NCI-H2107 treated with DMSO at 0.1 percent for 48 hours (cell line): ENCODE results near the gene EPHA6.
"Not testable (repeated sequence)": the region's sequence is repeated elsewhere in the genome, so short reads cannot be mapped to it uniquely, and the experiment has no call there.

Source experiments
- DNase-seq: peaks from one replicate; lab custom pipeline; 2025; ENCODE audit not compliant: unreplicated experiment; lab: John Stamatoyannopoulos, UW

The EPHA6 gene

DNA sequence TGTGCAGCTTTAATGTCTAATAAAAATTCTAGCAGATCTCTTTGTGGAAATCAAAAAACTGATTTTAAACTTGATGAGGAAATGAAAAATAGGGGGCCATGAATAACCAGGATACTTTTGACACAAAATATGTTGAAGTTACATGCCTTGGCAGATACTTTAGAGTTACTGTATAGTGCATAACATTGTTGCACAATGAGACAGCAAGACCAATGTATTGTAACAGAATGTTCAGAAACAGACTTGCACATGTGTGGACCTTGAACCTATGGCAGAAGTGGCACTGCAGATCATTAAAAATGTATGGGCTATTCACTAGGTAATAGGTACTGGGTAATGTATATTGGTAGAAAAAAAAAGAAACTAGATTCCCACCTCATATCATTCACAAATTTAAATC is 607.2 kb downstream of the EPHA6 start:
- no peak for DNase-seq

DNA sequence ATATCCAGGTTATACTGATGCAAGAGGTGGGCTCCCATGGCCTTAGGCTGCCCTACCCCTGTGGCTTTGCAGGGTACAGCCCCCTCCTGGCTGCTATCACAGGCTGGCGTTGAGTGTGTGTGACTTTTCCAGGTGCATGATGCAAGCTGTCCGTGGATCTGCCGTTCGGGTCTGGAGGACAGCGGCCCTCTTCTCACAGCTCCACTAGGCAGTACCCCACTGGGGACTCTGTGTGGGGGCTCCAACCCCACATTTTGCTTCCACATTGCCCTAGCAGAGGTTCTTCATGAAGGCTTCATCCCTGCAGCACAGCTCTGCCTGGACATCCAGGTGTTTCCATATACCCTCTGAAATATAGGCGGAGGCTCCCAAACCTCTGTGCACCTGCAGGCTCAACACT is 610.6 kb downstream of the EPHA6 start:
- no peak for DNase-seq

DNA sequence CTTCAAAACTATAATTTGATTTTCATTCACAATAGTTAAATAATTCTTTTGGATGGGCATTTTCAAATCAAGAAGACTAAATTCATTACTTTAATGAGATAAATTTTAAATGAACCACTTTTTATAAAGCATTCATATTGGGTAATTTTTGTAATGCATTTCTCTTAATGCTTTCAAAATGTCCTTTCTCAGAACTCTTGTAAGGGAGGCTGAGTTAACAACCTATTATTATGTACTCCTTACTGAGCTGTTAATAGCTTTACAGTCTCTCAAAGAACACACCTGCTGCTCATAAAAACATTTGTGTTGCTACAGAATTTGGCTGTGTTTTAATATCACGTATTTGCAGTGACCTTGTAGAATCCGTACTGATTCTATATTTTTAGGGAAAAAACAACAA is 616.2 kb downstream of the EPHA6 start:
- peak; percentile 57 for DNase-seq

DNA sequence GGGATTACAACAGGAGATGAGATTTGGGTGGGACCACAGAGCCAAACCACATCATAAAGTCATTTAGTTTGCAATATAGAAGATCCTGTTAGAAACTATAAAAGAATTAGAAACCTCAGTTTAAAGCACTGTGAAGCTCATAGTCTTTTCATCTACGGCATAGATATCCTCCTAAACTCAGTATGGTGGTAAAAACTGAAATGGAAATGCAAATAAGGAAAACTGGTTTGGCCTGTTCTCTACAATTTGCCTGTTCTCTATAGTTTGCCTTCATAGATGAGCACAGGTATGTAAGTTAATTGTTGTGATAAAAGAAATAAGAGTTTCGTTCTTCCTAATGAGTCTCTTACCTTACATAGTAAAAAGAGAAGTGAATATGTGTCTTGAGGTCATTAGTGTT is 618.5 kb downstream of the EPHA6 start:
- DNase-seq, result no peak

DNA sequence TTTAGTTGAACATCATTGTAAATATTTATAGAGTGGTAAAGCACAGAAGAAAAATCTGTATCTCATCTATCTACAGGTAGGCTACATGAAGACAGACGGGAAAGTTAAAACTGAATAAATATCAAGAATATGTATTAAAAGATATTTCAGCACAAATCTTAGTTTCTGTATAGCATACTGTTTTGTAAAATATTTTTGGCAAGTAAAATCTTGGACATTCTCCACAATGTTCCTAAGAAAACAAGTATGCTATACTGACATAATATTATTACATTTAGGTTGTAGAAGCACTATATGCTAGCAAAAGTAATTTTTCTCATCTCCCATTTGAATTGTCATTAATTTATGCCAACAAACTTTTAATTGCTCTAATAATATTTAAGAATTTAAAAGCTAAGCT is 623.7 kb downstream of the EPHA6 start:
- no peak for DNase-seq

DNA sequence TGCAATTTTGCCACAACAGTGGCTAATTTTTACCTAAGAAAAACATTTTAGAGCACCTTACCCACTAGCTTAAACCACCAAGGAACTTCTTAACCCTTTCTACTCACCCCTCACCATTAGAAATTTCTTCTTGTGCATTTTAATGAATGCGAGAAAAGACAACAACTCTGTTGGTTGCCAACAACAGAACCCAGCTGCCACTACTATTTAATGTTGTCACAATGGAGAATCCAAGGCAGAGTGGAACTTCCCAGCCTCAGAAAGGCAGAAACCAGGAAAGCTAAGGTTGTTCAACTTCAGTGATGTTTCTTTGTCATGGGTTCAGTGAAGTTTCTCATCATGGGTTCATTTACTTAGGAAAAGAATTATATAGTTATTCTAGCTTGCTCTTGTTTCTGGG is 625.0 kb downstream of the EPHA6 start:
- DNase-seq, result no peak

DNA sequence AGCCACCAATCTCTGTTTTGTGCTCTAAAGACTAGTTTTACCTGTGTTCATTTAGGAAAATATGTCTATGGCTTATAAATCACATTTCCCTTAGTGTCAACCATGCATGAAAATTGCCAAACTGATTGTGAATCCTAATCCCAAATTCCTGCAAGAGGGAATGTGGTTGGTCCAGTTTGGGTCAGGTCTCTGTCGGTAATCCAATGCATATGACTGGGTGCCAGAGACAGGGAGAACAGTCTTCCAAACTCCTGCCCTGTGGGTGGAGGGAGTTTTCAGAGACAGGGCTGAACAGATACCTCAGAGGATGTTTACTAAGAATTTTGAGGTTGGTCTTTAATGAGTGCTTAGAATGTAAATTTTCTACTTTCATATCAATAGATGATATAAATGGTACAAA is 649.6 kb downstream of the EPHA6 start:
- no peak for DNase-seq

DNA sequence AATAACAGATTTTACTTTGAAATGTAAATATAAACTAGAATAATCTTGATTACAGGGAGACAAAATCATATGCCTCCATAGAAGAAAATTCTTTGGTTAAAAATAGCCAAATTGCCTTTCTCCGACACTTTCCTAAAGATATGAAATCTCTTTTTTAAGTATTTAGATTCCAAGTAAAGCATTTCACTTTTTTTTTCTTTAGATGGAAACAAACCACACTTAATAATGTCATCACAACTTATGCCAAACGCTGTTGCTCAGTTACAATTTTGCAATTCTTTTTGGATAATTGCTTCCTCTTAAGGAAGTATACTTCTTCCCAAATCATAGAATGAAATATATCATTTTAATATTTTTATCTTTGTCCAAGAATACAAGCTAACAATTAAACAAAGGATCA is 656.1 kb downstream of the EPHA6 start:
- DNase-seq, result no peak

DNA sequence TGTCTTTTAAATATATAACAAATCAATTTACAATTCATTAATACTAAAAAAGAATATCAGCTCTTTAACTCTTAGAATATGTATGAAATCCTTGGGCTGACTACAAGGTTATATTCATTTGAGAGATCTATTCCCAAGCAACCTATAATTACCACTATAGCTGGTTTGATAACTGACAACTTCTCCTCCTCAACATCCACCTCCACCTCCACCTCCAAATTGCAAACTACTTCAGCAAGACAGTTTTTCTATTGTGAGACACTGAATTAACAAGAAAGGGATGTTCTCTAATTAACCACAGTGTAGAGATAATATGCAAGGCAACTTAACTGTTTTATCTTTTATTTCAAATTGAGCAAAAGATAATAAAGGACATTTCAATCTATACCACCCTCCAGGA is 665.3 kb downstream of the EPHA6 start:
- no peak for DNase-seq

DNA sequence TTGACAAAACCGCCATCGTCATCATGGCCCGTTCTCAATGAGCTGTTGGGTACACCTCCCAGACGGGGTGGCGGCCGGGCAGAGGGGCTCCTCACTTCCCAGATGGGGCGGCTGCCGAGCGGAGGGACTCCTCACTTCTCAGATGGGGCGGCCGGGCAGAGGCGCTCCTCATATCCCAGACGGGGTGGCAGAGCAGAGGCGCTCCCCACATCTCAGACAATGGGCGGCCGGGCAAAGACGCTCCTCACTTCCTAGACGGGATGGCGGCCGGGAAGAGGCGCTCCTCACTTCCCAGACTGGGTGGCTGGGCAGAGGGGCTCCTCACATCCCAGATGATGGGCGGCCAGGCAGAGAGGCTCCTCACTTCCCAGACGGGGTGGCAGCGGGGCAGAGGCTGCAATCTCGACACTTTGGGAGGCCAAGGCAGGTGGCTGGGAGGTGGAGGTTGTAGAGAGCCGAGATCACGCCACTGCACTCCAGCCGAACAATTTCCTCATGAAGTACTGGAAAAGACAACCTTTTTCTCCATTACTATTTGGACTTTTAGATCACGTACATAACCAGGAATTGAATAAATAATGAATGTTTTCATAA is 666.4 kb downstream of the EPHA6 start:
- DNase-seq, result not testable (repeated sequence)

DNA sequence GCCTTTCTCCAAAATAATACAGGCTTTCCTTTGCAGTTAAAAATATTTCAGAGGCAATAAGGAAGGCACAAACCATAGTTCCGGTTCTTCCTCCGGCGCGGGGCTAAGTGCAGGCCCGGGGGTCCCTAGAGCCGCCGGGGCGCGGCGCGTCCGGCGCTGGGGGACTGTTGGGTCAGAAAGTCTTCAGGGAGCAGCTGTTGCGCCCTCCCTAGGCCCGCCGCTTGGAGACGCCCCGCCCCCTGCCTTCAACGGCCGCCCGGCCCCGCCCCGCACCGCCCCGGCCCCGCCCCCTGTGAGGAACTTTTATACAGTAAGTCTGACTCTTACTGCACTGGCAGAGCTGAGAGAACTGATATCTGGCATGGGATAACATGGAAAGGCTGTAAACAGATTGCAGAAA is 667.0 kb downstream of the EPHA6 start:
- DNase-seq, result no peak

DNA sequence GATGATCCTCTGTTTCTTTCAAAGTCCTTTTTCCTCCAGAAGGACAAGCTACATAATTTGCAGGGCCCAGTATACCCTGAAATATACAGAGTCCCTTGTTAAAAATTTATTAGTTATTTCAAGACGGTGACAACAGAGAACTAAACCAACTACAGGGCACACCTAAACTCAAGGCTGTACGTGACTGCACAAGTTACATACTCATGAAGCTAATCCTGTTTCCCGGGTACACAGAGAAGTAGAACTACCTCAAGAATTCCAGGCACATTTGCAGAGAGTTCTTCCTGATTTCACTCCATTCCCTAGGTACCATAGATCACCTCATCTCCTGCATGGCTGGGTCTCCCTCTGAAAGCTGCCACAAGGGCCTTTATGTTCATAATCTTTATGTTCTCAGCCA is 670.8 kb downstream of the EPHA6 start:
- no peak for DNase-seq

DNA sequence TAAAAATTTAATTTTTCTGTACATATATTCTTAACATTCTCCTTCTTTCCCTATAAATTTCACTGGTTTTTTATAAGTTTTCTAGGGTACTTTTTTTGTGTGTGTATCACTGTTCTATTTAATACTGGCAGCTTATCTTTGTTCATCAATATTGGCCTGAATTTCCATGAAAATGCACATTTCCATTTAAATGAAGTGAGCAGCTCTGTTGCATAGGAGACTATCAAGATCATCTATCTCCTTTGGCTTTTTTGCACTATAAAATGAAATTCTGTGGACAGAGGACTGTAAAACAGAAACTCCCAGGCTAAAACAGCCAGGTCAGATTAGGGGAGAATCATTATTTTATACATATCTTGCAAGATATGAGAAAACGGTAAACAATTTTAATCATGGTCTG is 673.2 kb downstream of the EPHA6 start:
- no peak for DNase-seq

DNA sequence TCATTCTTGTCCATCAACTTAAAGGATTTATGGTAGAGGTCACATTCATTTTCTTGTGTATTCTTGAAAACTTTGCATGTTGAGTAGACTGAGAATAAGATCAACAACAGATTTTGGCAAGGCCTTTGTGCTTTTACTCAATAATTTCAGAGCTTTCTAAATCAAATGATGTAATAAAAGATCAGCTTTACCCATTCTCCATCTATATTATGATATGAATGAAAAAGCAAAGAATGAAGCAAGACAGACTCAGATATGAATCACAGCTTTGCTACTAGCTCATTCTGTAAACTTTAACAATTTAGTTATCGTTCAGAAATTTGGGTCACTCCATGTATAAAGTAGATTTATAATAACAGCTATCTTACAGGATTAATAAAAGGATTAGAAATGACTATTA is 674.3 kb downstream of the EPHA6 start:
- DNase-seq, result no peak

DNA sequence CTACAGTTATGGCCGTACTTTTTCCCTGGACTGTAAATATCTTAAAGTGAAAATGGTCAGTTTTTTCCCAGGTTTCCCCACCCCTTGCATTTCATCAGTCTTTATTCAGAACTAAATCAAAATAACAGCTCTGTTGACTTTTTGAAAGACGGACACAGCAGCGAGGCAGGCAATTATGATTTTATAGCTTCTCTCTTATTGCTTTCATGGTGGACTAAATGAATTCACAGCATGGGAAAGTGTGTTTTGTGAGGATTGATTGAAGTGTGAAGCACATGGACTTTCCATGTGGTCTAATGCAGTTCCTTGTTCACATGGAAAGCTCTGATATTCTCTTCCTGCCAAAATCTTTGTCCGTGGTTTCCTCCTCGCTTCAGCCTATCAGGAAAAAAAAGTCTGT is 681.5 kb downstream of the EPHA6 start:
- DNase-seq, result no peak

DNA sequence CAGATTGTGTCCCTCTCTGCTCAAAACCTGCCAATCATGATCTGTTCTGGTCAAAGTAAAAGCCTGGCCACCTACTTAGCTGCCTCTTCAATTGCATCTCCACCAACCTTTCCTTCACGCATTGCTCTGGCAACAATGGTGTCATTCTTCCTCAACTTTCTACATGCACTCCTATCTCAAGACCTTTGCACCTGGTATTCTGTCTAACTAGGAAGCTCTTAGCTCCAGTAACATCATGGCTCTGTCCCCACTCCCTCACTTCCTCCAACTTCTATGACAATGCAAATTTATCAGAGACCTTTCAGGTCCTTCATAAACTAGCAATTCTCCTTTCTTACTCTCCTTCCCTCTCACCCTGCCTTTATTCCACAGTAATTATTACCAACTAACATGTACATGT is 682.7 kb downstream of the EPHA6 start:
- DNase-seq, result no peak

DNA sequence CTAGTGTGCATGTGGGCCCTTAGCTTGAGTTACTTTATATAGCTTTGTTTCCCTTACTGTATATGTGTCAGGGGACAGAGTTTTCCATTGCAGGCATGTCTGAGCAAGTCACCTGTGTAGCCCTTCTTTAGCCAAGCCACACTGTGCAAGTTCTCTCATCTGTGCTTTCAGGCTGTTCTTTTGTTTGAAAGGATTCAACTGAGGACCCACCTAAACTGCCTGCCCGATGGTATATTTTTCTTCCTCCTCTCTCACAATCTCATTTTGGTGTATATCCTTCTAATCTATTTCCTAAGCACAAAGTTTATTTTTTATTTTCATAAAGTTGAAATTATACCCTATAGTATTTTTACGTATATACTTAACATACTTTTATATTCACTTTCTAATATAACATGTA is 690.1 kb downstream of the EPHA6 start:
- no peak for DNase-seq

DNA sequence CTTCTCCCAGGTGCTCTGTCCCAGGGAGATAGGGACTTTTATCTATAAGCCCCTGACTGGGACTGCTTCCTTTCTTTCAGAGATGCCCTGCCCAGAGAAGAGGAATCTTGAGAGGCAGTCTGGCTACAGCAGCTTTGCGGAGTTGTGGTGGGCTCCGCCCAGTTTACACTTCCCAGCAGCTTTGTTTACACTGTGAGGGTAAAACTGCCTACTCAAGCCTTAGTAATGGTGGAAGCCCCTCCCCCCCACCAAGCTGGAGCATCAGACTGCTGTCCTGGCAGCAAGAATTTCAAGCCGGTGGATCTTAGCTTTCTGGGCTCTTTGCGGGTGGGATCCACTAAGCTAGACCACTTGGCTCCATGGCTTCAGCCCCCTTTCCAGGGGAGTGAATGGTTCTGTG is 696.4 kb downstream of the EPHA6 start:
- no peak for DNase-seq

DNA sequence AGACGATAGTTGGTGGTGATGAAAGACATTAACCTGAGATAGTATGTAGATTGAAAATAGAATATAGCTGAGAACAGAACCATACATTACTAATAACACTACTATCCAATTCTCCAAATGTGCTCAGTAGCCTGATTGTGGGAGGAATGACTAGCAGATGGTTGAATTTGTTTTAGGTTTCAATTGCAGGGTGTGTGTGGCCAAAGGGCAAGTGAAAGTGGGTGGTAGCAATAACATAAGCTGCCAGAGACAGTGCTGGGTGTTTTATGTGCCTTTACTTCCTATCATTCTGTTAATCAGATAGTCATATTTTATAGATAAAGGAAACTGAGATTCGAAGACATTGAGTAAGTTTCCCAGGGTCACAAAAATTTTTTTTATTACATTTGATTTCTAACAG is 700.7 kb downstream of the EPHA6 start:
- DNase-seq, result no peak

DNA sequence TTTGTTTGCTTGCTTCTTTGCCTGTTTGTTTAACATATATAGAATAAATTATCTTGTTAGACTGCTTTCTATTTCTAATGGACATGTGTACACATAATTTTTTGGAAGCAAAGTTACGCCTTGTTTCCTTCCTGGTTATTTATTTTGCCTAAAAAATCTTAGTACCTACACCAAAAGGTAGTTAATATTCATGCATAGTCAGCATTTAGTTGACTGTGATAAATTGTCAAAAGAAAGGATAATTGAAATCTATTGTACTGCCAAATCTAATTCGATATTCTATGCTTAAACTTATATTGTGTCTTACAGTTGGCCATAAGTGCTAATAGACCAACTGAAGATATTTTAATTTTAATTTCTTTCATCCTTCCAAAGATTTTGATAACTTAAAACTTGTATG is 716.3 kb downstream of the EPHA6 start:
- no peak for DNase-seq

DNA sequence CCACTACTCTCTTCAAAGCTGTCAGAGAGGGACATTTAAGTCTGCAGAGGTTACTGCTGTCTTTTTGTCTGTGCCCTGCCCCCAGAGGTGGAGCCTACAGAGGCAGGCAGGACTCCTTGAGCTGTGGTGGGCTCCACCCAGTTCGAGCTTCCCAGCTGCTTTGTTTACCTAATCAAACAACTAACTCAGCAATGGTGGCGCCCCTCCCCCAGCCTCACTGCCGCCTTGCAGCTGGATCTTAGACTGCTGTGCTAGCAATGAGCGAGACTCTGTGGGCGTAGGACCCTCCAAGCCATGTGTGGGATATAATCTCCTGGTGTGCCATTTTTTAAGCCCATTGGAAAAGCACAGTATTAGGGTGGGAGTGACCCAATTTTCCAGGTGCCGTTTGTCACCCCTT is 733.2 kb downstream of the EPHA6 start:
- not testable (repeated sequence) for DNase-seq

DNA sequence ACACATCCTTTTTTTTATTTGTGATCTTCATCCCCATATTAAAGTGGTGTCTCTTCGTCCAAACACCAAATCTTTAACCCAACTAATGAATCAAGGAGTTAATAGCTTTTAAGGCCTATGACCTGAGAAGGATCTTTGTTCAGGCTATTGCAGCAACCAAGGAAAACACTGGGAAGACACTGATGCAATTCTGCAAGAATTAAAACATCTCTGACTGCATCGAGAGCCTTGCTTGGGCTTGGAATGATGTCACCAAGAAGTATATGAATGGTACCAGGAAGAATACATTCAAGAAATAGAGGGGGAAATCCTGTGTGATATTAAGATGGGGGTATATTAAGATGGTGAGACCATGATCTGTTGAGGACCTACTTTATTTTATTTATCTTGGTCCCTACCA is 736.0 kb downstream of the EPHA6 start:
- DNase-seq, result no peak

DNA sequence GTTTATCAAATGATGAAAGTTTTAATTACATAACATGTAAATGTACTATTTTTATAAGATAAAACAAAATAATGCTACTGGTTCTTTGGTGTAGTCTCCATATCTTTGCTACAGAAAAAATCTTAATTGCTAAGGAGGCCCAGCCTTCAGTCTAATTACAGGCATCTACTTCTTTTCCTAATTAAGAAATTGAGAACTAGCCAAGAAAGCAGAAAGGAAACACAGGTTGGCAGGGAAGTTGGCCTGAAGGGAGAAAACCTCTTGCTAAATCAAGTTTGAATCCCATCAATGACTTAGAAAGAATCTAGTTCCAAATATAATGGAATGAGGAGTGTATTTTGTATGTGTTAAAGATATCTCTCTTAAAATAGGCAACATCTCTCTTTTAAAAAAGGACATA is 737.8 kb downstream of the EPHA6 start:
- DNase-seq, result no peak

DNA sequence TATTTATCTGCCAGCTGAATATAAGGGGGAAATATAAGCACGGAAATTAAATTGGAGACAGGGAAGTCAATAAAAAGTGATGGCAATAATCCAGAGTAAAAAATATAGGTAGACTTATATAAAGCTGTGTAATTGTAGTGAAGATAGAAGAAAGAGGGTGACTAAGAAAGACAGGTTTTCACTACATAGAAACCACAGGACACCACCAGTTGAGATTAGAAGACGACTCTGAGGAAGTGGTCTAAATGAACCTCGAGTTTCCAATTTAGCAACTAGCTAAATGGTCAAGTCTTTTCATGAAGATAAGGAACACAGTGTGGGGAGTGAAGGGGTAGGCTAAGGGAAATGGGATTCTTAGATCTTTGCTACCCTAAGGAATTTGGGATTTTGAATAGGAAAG is 761.3 kb downstream of the EPHA6 start:
- no peak for DNase-seq
